GM13977 (cell line): ENCODE data around the gene AHDC1.
A peak's percentile ranks its signal among the peaks of the same experiment; 100 is the strongest.

Source experiments
- DNase-seq: peaks from one replicate; pipeline ENCODE4 v3.0.0; 2012; ENCODE audit warnings: low spot score
- in situ Hi-C: fragments of 300-500 bp; cut with MboI; formaldehyde crosslinking; loops from one replicate; pipeline ENCODE4 v1.12.0; 2022; ENCODE audit warnings: low sequenced_read_pairs, low pct_unique_long_range_greater_than_20kb, mixed read lengths, inconsistent platforms; ENCODE audit not compliant: unreplicated experiment
- TF ChIP-seq, protein P1 (sequence below): IDR thresholded peaks from 2 replicates; pipeline ENCODE4 v1.5.1; 2012; ENCODE audit warnings: mild to moderate bottlenecking, control low read depth; ENCODE audit not compliant: insufficient read depth; ENCODE audit errors: extremely low read depth, missing control alignments

Gene AHDC1

DNA sequence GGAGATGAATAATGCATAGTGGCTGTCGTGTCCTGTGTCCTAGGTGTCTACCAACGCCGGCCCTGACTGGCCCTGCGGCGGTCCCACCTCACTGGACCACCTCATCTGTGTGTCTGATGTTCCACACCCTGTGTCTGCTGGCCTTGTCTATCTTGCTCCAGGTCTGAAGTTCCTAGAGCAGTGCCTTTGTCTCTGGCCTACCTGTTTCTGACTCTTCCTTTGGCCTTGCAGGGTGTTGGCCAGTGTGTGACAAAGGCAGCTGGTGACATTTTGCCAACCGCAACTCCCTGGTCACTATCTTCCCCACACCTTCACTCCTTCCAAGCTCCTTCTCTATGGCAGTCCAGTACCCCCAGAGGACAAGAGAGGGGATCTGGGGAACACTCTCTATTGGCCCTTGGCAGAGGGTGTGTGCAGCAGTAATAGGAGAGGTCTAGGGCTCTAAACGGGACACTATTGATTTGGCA is 1.4 kb upstream of the AHDC1 start:
- TF ChIP-seq, protein P1, sequence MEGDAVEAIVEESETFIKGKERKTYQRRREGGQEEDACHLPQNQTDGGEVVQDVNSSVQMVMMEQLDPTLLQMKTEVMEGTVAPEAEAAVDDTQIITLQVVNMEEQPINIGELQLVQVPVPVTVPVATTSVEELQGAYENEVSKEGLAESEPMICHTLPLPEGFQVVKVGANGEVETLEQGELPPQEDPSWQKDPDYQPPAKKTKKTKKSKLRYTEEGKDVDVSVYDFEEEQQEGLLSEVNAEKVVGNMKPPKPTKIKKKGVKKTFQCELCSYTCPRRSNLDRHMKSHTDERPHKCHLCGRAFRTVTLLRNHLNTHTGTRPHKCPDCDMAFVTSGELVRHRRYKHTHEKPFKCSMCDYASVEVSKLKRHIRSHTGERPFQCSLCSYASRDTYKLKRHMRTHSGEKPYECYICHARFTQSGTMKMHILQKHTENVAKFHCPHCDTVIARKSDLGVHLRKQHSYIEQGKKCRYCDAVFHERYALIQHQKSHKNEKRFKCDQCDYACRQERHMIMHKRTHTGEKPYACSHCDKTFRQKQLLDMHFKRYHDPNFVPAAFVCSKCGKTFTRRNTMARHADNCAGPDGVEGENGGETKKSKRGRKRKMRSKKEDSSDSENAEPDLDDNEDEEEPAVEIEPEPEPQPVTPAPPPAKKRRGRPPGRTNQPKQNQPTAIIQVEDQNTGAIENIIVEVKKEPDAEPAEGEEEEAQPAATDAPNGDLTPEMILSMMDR, result no peak
- DNase-seq, result no peak
- in situ Hi-C loops, result loop anchor here (5.0 kb wide), 2 partner anchors 62 to 213 kb away; partner anchors contain the start of gene GPR3

DNA sequence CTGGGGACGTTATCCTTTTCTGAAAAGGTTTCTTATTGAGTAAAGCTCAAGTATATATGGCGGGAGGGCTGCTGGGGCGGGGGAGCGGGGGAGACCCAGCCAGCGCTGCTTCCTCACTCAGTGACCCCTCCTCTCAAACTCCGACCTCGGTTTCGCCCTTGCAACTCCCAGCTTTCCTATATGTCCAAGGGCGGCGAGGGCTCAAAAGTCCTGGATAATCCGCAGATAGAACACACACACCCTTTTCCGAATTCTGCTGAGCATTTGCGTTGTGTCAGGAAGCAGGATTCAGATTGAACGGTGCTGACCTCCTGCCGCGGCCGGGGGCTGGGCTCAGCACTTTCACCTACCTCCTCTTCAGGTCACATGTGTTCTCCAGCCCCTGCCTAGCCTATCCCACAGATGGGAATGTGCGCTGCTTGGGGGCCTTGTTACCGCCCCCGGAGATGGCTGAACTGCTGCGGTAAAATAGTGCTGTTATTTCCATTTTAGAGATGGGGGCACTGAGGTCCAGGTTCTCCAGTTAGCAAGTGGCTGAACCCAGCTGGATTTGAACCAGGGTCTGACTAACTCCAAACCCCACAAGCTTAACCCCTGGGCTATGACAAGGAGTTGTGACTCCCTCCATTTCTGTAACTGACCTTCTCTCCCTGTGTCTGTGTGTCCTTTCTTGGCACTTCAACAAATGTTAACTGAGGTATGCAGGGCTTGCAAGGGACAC is 795 bp upstream of the AHDC1 start:
- no peak for DNase-seq

DNA sequence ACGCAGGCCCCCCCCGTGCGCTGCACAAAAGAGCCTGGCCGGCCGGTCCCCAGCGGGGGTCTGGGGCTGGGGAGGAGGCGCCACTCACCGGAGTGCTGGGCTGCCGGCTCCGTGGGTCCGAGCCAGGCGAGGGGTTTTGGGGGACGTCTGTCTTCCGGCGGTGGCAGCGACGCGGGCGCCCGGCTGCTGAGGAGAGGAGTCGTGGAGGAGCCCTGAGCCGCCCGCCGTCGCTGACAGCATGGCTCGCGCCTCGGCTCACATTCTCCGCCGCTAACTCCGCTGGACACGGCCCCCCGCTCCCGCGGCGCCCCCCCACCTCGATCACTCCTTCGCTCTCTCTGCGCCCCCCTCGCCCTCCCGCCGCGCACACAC is 649 bp downstream of the AHDC1 start:
- DNase-seq, result peak; percentile 83
- TF ChIP-seq, protein P1, result no peak
- in situ Hi-C loops, result no loop called here

More for the DNA sequence above, 795 bp upstream of the AHDC1 start:
- in situ Hi-C loops, result loop anchor here (5.0 kb wide), 2 partner anchors 63 to 212 kb away; partner anchors contain the start of gene GPR3
- TF ChIP-seq, protein P1, result no peak

DNA sequence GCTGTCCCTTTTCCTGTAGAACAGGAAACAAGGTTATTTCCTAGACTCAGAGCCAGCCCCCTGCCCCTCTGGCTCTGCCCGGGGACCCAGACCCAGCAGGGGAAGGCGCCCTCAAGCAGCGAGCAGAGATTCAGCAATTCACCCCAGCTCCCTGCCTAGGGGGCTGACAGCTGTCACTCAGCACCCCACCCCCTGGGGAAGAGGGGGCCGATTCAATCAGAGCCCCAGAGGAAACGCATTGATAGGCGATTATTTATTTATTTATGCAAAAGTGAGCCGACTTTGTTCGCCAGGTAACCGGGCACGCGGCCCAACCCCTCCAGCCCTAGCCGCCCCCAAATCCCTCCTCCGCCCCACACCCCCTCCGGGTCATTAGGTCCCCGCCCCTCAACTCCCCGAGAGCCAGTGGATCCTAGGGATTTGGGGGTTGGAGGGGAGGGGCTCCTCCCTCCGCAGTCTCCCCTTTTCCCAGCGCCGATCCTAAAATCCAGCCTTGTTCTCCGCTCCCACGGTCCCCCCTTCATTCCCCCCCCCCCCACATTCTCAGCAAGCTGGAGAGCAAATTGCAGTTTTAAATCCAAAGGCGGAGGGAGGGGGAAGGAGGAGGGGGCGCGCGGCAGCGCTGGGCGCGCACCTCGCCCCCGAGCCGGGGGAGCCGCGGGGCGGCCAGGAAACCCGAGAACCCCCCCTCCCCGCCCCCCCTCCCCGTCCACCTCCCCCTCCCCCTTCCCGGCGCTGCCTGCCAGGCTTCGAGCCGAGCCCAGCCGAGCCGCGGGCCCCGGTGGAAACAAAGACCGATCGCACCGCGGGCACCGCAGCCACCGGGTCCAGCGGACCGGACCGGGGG is 1.3 kb downstream of the AHDC1 start:
- TF ChIP-seq, protein P1, result no peak
- in situ Hi-C loops, result no loop called here
- peak; percentile 75 for DNase-seq

DNA sequence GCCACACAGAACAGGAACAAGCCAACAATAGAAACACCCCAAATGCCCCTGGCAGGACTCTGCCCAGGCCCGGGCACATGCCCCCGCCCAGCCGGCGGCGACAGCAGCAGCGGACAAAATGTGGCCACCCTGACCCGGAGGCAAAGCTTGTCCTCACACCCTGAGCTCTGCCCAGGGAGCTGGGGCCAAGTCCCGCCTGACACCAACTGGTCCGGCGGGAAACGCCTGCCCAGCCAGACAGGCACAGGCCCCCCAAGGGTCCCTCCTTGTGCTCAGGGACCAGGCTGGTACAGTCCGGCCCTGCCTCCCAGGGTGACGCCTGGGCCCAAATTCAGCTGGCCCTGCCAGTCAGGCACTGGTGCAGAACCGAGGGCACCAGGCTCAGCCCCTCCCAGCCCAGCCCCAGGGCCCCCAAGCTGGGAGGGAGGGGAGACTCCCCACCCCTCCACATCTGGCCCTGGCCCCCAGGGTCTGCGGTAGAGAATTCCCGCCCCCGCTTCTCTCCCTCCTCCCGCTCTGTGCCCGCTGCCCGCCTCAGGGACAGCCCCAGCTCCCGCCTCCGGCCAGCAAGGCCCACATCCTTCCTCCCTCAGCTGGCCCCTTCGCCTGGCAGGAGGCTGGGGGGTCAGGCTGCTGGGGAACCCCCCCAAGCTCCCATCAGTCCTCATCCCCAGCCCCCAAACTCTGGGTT is 2.0 kb downstream of the AHDC1 start:
- peak; percentile 52 for DNase-seq

More for the DNA sequence above, 2.0 kb downstream of the AHDC1 start:
- in situ Hi-C loops, result no loop called here
- TF ChIP-seq, protein P1, result no peak
